ENCODE measurements around the gene SKP2.
"Not testable (repeated sequence)": the region's sequence is repeated elsewhere in the genome, so short reads cannot be mapped to it uniquely, and the experiment has no call there.

The SKP2 gene

GRCh38 chr5:36158144-36158543, 6.2 kb downstream of the SKP2 start:
- no peak for DNase-seq

DNA sequence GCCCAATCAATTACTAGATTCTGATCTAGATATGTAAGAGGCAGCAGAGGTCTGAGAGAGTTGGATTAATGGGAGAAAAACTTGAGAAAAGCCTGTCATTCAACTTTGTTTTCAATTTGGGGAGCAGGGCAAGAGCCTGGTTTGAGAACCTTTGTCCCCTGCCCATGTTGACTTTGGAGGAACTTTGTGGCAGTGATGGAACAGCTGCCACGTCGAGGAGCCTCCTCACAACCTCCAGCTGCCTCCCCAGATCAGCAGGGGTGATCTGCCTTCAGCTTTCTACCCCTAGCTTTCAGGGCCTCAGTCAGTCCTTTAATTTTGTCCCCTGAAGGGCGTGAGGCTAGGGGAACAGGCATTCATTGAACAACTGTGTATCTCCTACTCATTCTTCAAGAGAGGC, 8.7 kb downstream of the SKP2 start:
- DNase-seq = no peak

GRCh38 chr5:36161361-36161760, 9.4 kb downstream of the SKP2 start:
- DNase-seq = no peak

DNA sequence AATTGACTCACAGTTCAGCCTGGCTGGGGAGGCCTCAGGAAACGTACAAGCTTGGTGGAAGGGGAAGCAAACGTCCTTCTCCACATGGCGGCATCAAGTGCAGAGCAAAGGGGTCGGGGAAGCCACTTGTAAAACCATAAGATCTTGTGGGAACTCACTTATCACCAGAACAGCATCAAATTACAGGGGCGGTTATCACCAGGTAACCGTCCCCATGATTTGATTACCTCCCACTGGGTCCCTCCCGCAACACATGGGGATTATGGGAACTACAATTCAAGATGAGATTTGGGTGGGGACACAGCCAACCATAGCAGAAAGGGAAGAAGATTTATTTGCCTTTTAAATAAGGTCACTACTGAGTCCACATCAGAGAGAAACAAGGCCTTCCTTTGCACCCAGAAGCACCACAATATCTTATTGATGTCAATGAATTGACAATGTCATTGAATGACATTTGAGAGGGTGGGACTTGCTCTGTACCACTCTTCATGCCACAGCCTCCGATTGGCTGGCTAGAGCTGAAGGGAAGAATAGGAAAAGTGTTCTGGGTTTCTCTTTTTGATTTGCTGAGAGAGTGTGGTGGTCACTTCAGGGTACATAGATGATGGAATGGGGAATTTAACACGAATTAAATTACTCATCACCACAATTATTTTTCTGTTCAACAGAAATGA, 11.0 kb downstream of the SKP2 start:
- no peak for DNase-seq

- no peak for DNase-seq
Observed at GRCh38 chr5:36164461-36164860, 12.6 kb downstream of the SKP2 start.

GRCh38 chr5:36168737-36169136, 16.8 kb downstream of the SKP2 start:
- DNase-seq = no peak

GRCh38 chr5:36170832-36171424, 19.0 kb downstream of the SKP2 start:
- no peak for DNase-seq

DNA sequence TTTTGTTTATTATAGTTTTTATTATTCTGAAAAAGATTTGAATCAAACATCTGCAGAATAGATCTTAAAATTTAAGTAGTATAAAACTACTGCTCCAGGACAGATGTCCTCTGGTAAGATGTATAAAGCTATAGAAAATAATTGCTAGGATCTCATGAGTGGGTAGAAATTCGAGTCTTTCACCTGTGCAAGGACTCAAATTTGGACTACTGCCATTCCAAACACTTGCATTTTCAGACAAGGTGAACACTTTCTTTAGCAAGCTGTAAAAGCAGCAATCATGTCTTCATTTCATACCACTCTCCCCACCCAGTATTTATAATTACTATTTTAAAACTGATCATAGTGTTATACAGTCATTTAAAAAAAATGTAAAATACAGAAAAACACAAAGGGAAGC, 20.7 kb downstream of the SKP2 start:
- no peak for DNase-seq

GRCh38 chr5:36173426-36173825, 21.5 kb downstream of the SKP2 start:
- no peak for DNase-seq

GRCh38 chr5:36174119-36174518, 22.2 kb downstream of the SKP2 start:
- DNase-seq = no peak

DNA sequence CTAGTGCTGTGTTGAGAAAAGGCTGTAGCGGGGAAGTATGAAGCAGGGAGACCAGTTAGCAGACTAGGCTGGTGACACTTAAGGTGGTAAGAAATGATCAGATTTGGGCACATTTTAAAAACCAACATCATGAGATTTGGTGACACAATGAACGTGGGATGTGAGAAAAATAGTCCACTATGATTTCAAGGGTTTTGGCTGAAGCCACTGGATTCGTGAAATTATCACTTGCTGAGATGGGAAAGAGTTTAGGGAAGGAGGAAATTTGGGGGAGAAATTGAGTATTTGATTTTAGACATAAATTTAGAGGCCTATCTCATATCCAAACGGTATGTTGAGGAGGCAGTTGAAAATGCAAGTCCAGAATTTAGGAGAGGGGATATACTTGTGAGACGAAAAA, 23.1 kb downstream of the SKP2 start:
- DNase-seq = no peak

- no peak for DNase-seq
Observed at GRCh38 chr5:36177154-36177553, 25.2 kb downstream of the SKP2 start.

- no peak for DNase-seq
Observed at GRCh38 chr5:36177715-36178523, 26.0 kb downstream of the SKP2 start.

DNA sequence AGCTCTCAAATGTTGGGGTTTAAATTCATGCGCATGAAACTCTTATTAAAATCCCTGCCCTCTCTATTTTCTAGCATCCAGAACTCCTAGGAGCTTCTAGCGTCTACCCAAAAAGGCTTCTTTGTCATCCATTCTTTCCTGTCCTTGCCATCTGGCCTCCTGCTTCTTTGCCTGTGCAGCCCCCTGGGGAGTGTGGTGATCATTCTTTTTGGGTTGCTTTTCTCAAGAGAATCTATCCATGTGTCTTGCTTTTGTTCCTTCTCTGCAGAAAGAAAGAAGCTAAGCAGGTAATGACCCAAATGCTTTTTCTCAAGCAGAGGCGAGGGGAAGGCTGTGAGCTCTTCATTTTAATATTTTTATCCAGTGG, 26.6 kb downstream of the SKP2 start:
- no peak for DNase-seq

- DNase-seq = no peak
Observed at GRCh38 chr5:36179950-36180349, 28.0 kb downstream of the SKP2 start.

DNA sequence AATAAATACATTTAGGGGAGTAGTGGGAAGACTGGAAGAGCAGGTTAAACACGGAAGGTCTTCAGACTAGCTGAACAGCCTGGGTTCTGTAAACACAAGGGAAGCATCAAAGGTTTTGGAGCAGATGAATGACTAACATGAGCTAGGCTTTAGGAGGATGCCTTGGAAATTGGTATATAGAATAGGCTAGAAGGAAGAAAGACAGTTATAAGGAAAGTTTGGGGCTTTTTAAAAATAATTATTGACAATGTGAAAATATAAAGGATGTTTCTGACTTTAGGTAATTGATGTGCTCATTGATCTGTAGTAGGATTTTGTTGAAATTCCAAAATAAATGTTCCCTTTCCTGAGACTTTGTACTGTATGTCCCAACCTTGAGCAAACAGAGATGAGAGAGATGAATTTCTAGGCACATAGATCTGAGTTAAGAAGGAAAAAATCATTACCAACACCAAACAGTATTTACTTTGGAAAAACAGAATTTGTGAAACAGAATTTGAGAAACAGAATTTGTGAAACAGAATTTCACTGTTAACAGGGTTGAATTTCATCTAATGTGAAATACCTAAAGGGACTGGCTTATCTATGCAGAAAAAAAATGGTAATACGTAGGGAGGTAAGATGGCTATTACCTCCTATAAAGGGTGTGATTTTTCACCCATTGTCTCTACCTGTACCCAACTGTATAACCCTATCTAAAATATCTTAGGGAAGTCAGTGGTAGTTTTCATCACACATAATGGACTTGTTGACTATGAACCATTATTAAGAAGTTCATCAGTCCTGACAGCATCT, 28.8 kb downstream of the SKP2 start:
- no peak for DNase-seq

DNA sequence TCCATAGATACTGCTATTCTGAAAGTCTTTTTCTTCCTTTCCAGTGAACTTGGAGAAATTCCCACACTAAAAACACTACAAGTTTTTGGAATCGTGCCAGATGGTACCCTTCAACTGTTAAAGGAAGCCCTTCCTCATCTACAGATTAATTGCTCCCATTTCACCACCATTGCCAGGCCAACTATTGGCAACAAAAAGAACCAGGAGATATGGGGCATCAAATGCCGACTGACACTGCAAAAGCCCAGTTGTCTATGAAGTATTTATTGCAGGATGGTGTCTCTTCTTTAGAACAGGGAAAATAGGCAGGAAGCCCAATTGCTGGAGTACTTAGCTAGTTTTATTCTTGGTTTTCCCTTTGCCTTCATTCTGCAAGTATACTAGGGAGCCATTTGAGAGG, 29.9 kb downstream of the SKP2 start:
- DNase-seq = no peak

- not testable (repeated sequence) for DNase-seq
Observed at GRCh38 chr5:36184408-36184807, 32.5 kb downstream of the SKP2 start.

- DNase-seq = no peak
Observed at GRCh38 chr5:36193746-36194145, 41.8 kb downstream of the SKP2 start.

DNA sequence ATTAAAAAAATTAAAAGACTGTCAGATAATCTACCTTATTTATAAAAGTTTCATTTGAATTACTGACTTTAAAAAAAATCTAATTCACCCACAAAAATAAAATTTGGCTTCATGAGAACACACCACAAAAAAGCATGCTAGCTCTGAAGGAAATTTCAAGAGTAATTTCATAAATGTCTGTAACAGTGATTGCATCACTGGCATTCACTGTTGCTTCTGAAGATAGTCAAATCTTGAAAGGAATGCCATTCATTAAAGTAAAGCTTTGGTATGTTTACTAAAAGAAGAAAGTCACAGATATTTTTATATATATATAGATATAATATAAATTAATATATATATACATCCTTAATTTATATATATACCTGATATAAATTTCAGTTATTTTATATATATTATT, 46.4 kb downstream of the SKP2 start:
- DNase-seq = no peak

DNA sequence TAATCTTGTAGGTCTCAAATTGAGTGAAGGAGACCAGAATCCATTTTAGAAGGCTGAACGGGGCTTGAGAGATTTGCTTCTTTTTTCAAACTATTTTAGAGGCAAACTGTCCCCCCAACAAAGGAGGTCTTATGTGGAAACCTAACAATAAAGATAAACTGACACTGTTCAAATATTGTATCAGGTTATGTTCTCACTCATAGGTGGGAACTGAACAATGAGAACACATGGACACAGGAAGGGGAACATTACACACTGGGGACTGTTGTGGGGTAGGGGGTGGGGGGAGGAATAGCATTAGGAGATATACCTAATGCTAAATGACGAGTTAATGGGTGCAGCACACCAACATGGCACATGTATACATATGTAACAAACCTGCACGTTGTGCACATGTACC, 46.9 kb downstream of the SKP2 start:
- not testable (repeated sequence) for DNase-seq

DNA sequence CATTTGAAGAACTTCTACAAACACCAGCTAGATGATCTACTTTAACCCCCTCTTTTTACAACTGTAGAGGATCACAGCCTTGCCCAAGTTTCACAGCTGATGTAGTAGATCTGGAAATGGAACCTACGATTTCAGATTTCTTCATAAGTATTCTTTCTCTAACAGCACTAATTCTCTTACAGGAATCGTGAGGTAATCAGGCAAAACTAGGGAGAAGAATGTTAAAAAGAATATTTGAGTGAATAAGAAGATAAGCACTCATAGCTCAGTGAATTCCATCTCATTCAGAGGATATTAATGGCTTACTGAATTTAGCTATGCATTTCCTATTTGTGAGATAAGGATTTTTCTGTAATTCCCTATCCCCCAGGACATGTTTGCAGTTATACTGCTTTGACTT, 47.7 kb downstream of the SKP2 start:
- no peak for DNase-seq

DNA sequence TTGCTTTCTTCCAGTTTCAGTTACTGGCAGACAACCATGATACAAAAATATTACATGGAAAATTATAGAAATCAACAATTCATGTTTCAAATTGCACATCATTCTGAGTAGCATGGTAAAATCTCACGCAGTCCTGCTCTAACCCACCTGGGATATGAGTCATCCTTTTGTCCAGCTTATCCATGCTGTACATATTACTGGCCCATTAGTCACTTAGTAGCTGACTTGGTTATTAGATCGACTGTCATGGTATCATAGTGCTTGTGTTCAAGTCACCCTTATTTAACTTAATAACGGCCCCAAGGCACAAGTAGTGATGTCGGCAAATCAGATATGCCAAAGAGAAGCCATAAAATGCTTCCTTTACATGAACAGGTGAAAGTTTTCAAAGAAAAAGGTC, 48.6 kb downstream of the SKP2 start:
- no peak for DNase-seq
